A549 treated with GW870086 at 1 μM for 4 hours (cell line): Measurements from ENCODE around the gene AGR2. TPM values are rescaled to one million over a fixed set of nuclear protein-coding genes. Genes with fewer than 3 reads are reported as not detected.

Source experiments
- total RNA-seq: library from RNA; stranded (reverse); fragments of 200-300 nt; extraction: Qiagen RNA extraction; gene quantifications from 5 replicates; pipeline ENCODE4 v1.2.3, GENCODE V29; 2022; ENCODE audit warnings: low read depth

Gene AGR2
- 104 to 168 TPM (median 145 TPM) in 5 replicates for total RNA-seq

DNA sequence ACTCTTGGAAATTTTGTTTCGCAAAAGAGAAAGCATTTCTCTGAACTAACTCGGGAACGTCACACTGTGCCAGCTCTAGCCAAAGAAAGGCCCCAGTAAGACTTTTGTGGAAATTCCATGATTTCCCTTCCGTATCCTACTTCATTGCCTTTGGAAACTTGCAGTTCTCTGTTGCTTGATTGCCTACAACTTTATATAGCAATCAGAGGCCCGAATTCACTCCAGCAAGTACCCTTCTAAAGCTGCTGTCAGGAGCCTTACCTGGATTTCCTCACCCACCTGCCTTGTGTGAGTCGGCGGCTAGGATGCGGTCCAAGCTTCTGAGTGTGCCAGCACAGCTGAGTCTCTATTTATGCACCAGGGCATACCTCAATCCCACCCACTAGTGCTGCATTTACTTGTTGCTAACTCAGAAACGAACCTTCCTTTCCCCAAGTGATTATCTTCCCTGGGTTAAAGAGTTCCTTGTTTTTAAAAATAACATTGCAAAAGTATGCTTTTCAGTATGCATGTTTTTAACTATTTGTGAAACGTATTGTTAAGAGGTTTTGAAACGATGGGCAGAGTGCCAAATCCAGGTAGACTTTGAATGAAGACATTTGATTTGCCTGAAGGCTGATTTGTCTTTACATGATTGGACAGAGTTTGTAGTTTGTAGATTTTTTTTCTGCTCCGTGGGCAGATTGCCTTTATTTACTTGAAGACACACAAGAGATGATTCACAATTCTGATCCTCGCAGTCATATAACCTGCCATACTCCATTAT lies at the start of gene AGR2:
Gene AGR2 (minus strand): TSS at position 326 of the 766 bp plus-strand sequence. CDS start 3,203 bp downstream, outside the sequence.

DNA sequence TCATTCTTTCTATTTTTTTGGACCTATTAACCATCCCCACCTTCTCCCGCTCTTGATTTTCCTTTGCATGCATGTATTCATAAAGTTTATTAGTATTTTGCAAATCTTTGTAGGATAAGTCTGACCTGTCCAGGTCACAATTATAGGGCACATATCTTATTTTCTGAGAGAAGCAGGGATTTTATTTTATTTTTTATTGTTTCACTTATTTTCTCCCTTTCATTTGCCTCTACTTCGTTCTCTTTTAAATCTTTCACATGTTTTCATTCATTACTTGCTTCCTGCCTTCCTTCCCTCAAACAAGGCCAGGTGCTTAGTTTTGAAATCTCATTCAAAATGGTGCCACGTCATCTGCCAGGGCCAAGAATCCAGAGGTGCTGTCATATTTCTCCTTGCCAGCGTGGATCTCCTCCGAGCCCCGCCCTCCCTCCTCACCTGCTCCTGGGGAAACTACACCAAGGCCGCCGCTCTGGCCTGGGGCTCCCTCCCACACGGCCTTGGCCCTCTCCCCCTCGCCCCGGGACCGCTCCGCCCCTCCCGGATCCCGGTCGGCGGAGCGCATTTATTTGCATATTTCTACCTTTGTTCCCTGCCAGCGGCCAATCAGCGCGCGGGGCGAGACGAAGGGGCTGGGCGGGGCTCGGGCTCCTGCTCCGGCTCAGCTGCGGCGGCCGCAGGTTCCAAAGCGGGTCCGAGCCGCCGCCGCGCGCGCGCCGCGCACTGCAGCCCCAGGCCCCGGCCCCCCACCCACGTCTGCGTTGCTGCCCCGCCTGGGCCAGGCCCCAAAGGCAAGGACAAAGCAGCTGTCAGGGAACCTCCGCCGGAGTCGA lies 51.5 kb downstream of the AGR2 start, which contains the start of gene TSPAN13:
Gene TSPAN13 (plus strand): TSS at position 654 of the 830 bp plus-strand sequence. CDS start 213 bp downstream, outside the sequence.

Other genes with a start within 250 kb of the AGR2 start
- gene ANKMY2, start 159.2 kb downstream of the AGR2 start, total RNA-seq = 12.6 to 14.8 TPM (median 14.3 TPM) in 5 replicates
- gene BZW2, start 158.8 kb downstream of the AGR2 start, total RNA-seq = 96.7 to 99.5 TPM (median 97.8 TPM) in 5 replicates
- 13.1 to 19.3 TPM (median 17.6 TPM) in 5 replicates for gene TSPAN13, start 51.2 kb downstream of the AGR2 start, total RNA-seq
- not detected in 5 replicates for gene AGR3, start 77.0 kb upstream of the AGR2 start, total RNA-seq